K562 (cell line): Measurements from ENCODE around the gene SAP25. TPM values are rescaled to one million over a fixed set of nuclear protein-coding genes. Genes with fewer than 3 reads are reported as not detected.
A peak's percentile ranks its signal among the peaks of the same experiment; 100 is the strongest.

Experiments
- ARNT ChIP-seq, 2 experiments: fragments of 450-650 bp; IDR thresholded peaks; 2 replicates each; pipeline ENCODE4 v1.6.1; 2016; ENCODE audit warnings: mild to moderate bottlenecking in 1 of 2
- CSDE1 ChIP-seq, 2 experiments: fragments of 450-650 bp; IDR thresholded peaks; 2 replicates each; pipeline ENCODE4 v1.6.1; 2016; ENCODE audit warnings: mild to moderate bottlenecking in 1 of 2
- EZH2 ChIP-seq: IDR thresholded peaks from 2 replicates; pipeline ENCODE4 v1.6.1; 2012; ENCODE audit warnings: low read depth, mild to moderate bottlenecking, inconsistent platforms, low read length, borderline replicate concordance
- GATAD2B ChIP-seq: fragments of 450-650 bp; IDR thresholded peaks from 2 replicates; pipeline ENCODE4 v1.6.1; 2017; ENCODE audit warnings: mild to moderate bottlenecking, borderline replicate concordance
- HSF4 ChIP-seq: fragments of 250-450 bp; sonication (Bioruptor Pico); IDR thresholded peaks from 2 replicates; pipeline ENCODE4 v2.1.2; 2022; ENCODE audit warnings: mild to moderate bottlenecking, moderate library complexity, borderline replicate concordance
- MCM2 ChIP-seq: fragments of 450-650 bp; IDR thresholded peaks from 2 replicates; pipeline ENCODE4 v1.6.1; 2017; ENCODE audit warnings: low read depth, mild to moderate bottlenecking
- NCOA6 ChIP-seq: fragments of 450-650 bp; IDR thresholded peaks from 2 replicates; pipeline ENCODE4 v1.6.1; 2017; ENCODE audit warnings: mild to moderate bottlenecking
- NELFE ChIP-seq: IDR thresholded peaks from 2 replicates; pipeline ENCODE4 v1.6.1; 2011; ENCODE audit warnings: mild to moderate bottlenecking; ENCODE audit not compliant: insufficient read depth, insufficient read length
- NFIC ChIP-seq: fragments of 450-650 bp; IDR thresholded peaks from 2 replicates; pipeline ENCODE4 v1.6.1; 2017; ENCODE audit warnings: mild to moderate bottlenecking, inconsistent platforms
- NR2F6 ChIP-seq: fragments of 450-650 bp; formaldehyde crosslinking; IDR thresholded peaks from 2 replicates; pipeline ENCODE4 v1.4.0; 2020; ENCODE audit warnings: mild to moderate bottlenecking
- PHF8 ChIP-seq: fragments of 200-600 bp; sonication (generic); IDR thresholded peaks from 2 replicates; pipeline ENCODE4 v1.6.1; 2012; ENCODE audit warnings: mixed run types, mild to moderate bottlenecking, inconsistent platforms, low read length, moderate library complexity, borderline replicate concordance
- RBM14 ChIP-seq: fragments of 200-400 bp; formaldehyde crosslinking; IDR thresholded peaks from 2 replicates; pipeline ENCODE4 v1.6.1; 2018; ENCODE audit warnings: low read depth, mild to moderate bottlenecking, low read length, moderate library complexity, borderline replicate concordance; ENCODE audit not compliant: insufficient read depth
- TEAD2 ChIP-seq: fragments of 450-650 bp; IDR thresholded peaks from 2 replicates; pipeline ENCODE4 v1.6.1; 2016; ENCODE audit warnings: missing genetic modification characterization, control low read depth, missing compliant biosample characterization
- TOE1 ChIP-seq, 2 experiments: fragments of 450-650 bp in 1 of 2; sonication (generic) in 1 of 2; formaldehyde crosslinking in 1 of 2; IDR thresholded peaks; 2 replicates each; pipeline versions ENCODE4 v1.7.1 to v1.8.0; 2016 to 2022; ENCODE audit warnings: borderline replicate concordance in 2 of 2, mild to moderate bottlenecking in 2 of 2, antibody characterized with exemption in 1 of 2, inconsistent platforms in 1 of 2, low read depth in 1 of 2, missing genetic modification reagents in 1 of 2, moderate library complexity in 1 of 2
- U2AF1 ChIP-seq: fragments of 200-400 bp; formaldehyde crosslinking; optimal IDR thresholded peaks from 2 replicates; pipeline ENCODE3; 2017; ENCODE audit warnings: mild to moderate bottlenecking, low read depth, low read length, moderate library complexity
- ZBTB7A ChIP-seq: IDR thresholded peaks from 2 replicates; pipeline ENCODE4 v1.6.1; 2011; ENCODE audit warnings: low read depth, mild to moderate bottlenecking, low read length, moderate library complexity, borderline replicate concordance; ENCODE audit not compliant: control insufficient read depth
- ZKSCAN8 ChIP-seq: fragments of 200-800 bp; sonication (Bioruptor generic); IDR thresholded peaks from 2 replicates; pipeline ENCODE4 v1.6.1; 2016; ENCODE audit warnings: missing genetic modification characterization, missing compliant biosample characterization
- ZNF124 ChIP-seq: sonication (generic); formaldehyde crosslinking; IDR thresholded peaks from 2 replicates; pipeline ENCODE4 v1.8.1; 2022; ENCODE audit warnings: missing genetic modification reagents
- ZNF184 ChIP-seq: sonication (generic); formaldehyde crosslinking; IDR thresholded peaks from 2 replicates; pipeline ENCODE4 v1.5.0; 2020; ENCODE audit warnings: missing genetic modification reagents
- ZNF3 ChIP-seq: fragments of 250-450 bp; sonication (Bioruptor Pico); IDR thresholded peaks from 2 replicates; pipeline ENCODE4 v1.5.0; 2021; ENCODE audit warnings: mild to moderate bottlenecking, moderate library complexity
- ZNF668 ChIP-seq: fragments of 250-450 bp; sonication (Bioruptor Pico); IDR thresholded peaks from 2 replicates; pipeline ENCODE4 v1.8.0; 2022; ENCODE audit warnings: mild to moderate bottlenecking, inconsistent platforms
- ZNF766 ChIP-seq: fragments of 200-800 bp; sonication (Bioruptor generic); conservative IDR thresholded peaks from 2 replicates; pipeline ENCODE4 v1.6.1; 2016; ENCODE audit warnings: missing genetic modification characterization, missing compliant biosample characterization
- ZZZ3 ChIP-seq: fragments of 450-650 bp; IDR thresholded peaks from 2 replicates; pipeline ENCODE4 v1.6.1; 2016; ENCODE audit warnings: antibody characterized with exemption, mild to moderate bottlenecking, moderate library complexity
- polyA plus RNA-seq, 8 experiments: library from polyadenylated mRNA; depleted of rRNA in 4 of 8; stranded (reverse) in 5 of 8; unstranded in 3 of 8; fragments of >200 nt; fragmentation: Nextera tagmentation in 2 of 8; fragmentation: Illumina TruSeq in 1 of 8; extraction: Ambion mirVana in 2 of 8; extraction: Trizol in 1 of 8; gene quantifications; 2 replicates each; pipeline versions ENCODE4 v1.2.1 to v1.2.3, GENCODE V29; 2011 to 2014; ENCODE audit warnings: inconsistent platforms in 1 of 8, missing spikeins in 1 of 8
- total RNA-seq, 7 experiments: library from RNA; depleted of rRNA in 6 of 7; stranded (reverse); fragments of >200 nt in 6 of 7; fragmentation: Illumina TruSeq in 2 of 7; extraction: Trizol in 2 of 7; gene quantifications; 2 replicates each; pipeline versions ENCODE4 v1.2.1 to v1.2.3, GENCODE V29; 2011 to 2021; ENCODE audit warnings: low replicate concordance in 1 of 7
- TF ChIP-seq, protein P1 (sequence below): sonication (generic); formaldehyde crosslinking; IDR thresholded peaks from 2 replicates; pipeline ENCODE4 v1.8.0; 2022; ENCODE audit warnings: missing genetic modification reagents, mild to moderate bottlenecking, borderline replicate concordance
- TF ChIP-seq, protein P2 (sequence below), 2 experiments: fragments of 200-800 bp in 1 of 2; sonication (Bioruptor generic) in 1 of 2; sonication (generic) in 1 of 2; formaldehyde crosslinking in 1 of 2; IDR thresholded peaks in 1 of 2; conservative IDR thresholded peaks in 1 of 2; 2 replicates each; pipeline versions ENCODE4 v1.5.0 to v1.6.1; 2016 to 2020; ENCODE audit warnings: missing compliant biosample characterization in 1 of 2, missing genetic modification characterization in 1 of 2, missing genetic modification reagents in 1 of 2
- TF ChIP-seq, protein P3 (sequence below): fragments of 250-450 bp; sonication (Bioruptor Pico); IDR thresholded peaks from 2 replicates; pipeline ENCODE4 v1.6.1; 2021; ENCODE audit warnings: mild to moderate bottlenecking

Gene SAP25
- total and polyA plus RNA-seq, 9 of the 15 experiments (the other 6 are each of a cell fraction or from before 2014, with no cell fraction given) = 0.13 to 5.3 (median 0.78) TPM; not detected in 1

DNA sequence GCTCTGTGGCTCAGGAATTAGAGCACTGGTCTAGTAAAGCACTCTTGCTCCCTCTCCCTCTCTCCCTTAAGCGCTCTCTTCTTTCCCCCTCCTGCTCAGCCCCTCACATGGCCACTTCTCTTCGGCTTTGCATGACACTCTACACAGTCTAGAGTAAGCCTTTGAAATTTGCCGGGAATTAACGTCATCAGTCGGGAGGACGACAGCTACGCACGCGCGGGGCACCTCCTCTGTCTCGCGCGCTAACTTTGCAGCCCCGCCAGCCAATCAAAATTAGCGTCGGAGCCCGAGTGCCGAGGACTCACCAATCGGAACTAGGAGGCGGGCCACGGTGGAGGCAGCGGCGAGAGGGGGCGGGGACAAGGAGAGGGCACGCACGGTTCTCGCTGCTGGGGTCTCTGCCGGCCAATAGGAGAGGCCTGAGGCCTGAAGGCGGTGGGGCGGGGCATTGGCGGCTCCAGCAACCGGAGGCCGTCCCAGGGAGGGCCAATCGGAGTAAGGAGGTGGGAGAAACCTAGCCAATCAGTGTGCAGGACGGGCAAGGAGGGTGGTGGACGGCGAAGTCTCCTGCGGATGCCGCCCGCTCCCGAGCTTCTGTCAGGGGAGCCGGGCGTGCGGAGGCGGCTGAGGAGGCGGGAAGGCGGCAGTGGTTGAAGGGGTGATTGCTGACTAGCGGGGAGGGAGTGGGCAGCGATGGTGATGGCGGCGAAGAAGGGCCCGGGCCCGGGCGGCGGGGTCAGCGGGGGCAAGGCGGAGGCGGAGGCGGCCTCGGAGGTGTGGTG, 34.9 kb downstream of the SAP25 start, which contains the start of gene AGFG2 (continued):
- TF ChIP-seq GATAD2B (no peak), ZBTB7A (no peak), NFIC (peak; percentile 74), NELFE (no peak), ZKSCAN8 (CRISPR knock-in tag) (no peak), NR2F6 (no peak), EZH2 (no peak), ZZZ3 (no peak), ZNF3 (CRISPR knock-in tag) (no peak), ARNT (IDR thresholded peaks at IDR 0.05) (peak in 1 of 2 experiments; percentile 74; a peak in 1 of 4 replicates), CSDE1 (IDR thresholded peaks at IDR 0.05) (no peak; a peak in 1 of 4 replicates), ZNF184 (CRISPR knock-in tag) (no peak), ZNF766 (CRISPR knock-in tag) (no peak), U2AF1 (no peak), ZNF668 (CRISPR knock-in tag) (no peak; the same call in 1 of the 2 replicates), NCOA6 (peak; percentile 92; the same call in 1 of the 2 replicates), TEAD2 (tag) (no peak), TOE1 (IDR thresholded peaks at IDR 0.05; ENCODE audit: borderline replicate concordance) (no peak; the same call in 1 of the 2 replicates), TOE1 (CRISPR knock-in tag; IDR thresholded peaks at IDR 0.05; ENCODE audit: borderline replicate concordance, low read depth) (no peak), PHF8 (peak; percentile 65; the same call in 1 of the 2 replicates), MCM2 (no peak), RBM14 (no peak), HSF4 (no peak), ZNF124 (CRISPR knock-in tag) (no peak)
- TF ChIP-seq, protein P1, sequence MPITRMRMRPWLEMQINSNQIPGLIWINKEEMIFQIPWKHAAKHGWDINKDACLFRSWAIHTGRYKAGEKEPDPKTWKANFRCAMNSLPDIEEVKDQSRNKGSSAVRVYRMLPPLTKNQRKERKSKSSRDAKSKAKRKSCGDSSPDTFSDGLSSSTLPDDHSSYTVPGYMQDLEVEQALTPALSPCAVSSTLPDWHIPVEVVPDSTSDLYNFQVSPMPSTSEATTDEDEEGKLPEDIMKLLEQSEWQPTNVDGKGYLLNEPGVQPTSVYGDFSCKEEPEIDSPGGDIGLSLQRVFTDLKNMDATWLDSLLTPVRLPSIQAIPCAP = no peak
- TF ChIP-seq, protein P2, sequence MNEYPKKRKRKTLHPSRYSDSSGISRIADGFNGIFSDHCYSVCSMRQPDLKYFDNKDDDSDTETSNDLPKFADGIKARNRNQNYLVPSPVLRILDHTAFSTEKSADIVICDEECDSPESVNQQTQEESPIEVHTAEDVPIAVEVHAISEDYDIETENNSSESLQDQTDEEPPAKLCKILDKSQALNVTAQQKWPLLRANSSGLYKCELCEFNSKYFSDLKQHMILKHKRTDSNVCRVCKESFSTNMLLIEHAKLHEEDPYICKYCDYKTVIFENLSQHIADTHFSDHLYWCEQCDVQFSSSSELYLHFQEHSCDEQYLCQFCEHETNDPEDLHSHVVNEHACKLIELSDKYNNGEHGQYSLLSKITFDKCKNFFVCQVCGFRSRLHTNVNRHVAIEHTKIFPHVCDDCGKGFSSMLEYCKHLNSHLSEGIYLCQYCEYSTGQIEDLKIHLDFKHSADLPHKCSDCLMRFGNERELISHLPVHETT (CRISPR knock-in tag; conservative IDR thresholded peaks at IDR 0.05 in 1 of 2, IDR thresholded peaks at IDR 0.05 in 1 of 2) = no peak
- TF ChIP-seq, protein P3, sequence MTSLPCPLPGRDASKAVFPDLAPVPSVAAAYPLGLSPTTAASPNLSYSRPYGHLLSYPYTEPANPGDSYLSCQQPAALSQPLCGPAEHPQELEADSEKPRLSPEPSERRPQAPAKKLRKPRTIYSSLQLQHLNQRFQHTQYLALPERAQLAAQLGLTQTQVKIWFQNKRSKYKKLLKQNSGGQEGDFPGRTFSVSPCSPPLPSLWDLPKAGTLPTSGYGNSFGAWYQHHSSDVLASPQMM (CRISPR knock-in tag) = no peak
